ENCODE results near the gene MAPRE3. TPM values are rescaled to one million over a fixed set of nuclear protein-coding genes. Genes with fewer than 3 reads are reported as not detected.

The MAPRE3 gene
- total RNA-seq, 2 donors from 2014 or later = 5.0 to 5.8 TPM

GRCh38 chr2:27014771-27015433, 44.5 kb downstream of the MAPRE3 start:
- no peak overlapping the region for H3K4me3 Mint-ChIP-seq
- H3K4me1 Mint-ChIP-seq = peaks cover 7% of the 10 kb centered on the region
- H3K27me3 Mint-ChIP-seq = peaks cover 6% of the 10 kb centered on the region
- DNase-seq (no peak), ATAC-seq (no peak)
- H3K27ac Mint-ChIP-seq = no peak overlapping the region
- H3K9me3 ChIP-seq (ENCODE audit: control insufficient read depth, low read length, poor library complexity, severe bottlenecking) = peaks cover 2% of the 10 kb centered on the region
- H3K36me3 Mint-ChIP-seq (ENCODE audit: low read depth) = no peaks in the 10 kb centered on the region

- Mint-ChIP-seq H3K4me1 (peaks cover 2% of the 10 kb centered on the region), H3K27ac (no peak overlapping the region), H3K4me3 (no peak overlapping the region), H3K27me3 (peaks cover 6% of the 10 kb centered on the region), H3K36me3 (ENCODE audit: low read depth) (no peaks in the 10 kb centered on the region)
- H3K9me3 ChIP-seq (ENCODE audit: control insufficient read depth, low read length, poor library complexity, severe bottlenecking) = peaks cover 2% of the 10 kb centered on the region
- peak in 1 of 3 donors; percentile 14 for DNase-seq
- ATAC-seq = peak; percentile 46
Measured at GRCh38 chr2:27016801-27017325, 46.4 kb downstream of the MAPRE3 start.

- Mint-ChIP-seq H3K27me3 (no peaks in the 10 kb centered on the region), H3K4me1 (no peaks in the 10 kb centered on the region)
Measured at GRCh38 chr2:27018142-27018541, 47.7 kb downstream of the MAPRE3 start.

GRCh38 chr2:27019459-27019858, 49.0 kb downstream of the MAPRE3 start:
- DNase-seq = no peak
- no peak overlapping the region for H3K4me3 Mint-ChIP-seq
- no peak for ATAC-seq
- no peaks in the 10 kb centered on the region for H3K36me3 Mint-ChIP-seq (ENCODE audit: low read depth)
- H3K27ac Mint-ChIP-seq = peak overlapping the region; percentile 76
- H3K9me3 ChIP-seq (ENCODE audit: control insufficient read depth, low read length, poor library complexity, severe bottlenecking) = peaks cover 2% of the 10 kb centered on the region
- H3K4me1 Mint-ChIP-seq = no peaks in the 10 kb centered on the region
- H3K27me3 Mint-ChIP-seq = no peaks in the 10 kb centered on the region

More at GRCh38 chr2:27018142-27018541, 47.7 kb downstream of the MAPRE3 start:
- Mint-ChIP-seq H3K27ac (no peak overlapping the region), H3K4me3 (no peak overlapping the region), H3K36me3 (ENCODE audit: low read depth) (no peaks in the 10 kb centered on the region)
- H3K9me3 ChIP-seq (ENCODE audit: control insufficient read depth, low read length, poor library complexity, severe bottlenecking) = peaks cover 2% of the 10 kb centered on the region
- ATAC-seq = no peak
- no peak for DNase-seq

DNA sequence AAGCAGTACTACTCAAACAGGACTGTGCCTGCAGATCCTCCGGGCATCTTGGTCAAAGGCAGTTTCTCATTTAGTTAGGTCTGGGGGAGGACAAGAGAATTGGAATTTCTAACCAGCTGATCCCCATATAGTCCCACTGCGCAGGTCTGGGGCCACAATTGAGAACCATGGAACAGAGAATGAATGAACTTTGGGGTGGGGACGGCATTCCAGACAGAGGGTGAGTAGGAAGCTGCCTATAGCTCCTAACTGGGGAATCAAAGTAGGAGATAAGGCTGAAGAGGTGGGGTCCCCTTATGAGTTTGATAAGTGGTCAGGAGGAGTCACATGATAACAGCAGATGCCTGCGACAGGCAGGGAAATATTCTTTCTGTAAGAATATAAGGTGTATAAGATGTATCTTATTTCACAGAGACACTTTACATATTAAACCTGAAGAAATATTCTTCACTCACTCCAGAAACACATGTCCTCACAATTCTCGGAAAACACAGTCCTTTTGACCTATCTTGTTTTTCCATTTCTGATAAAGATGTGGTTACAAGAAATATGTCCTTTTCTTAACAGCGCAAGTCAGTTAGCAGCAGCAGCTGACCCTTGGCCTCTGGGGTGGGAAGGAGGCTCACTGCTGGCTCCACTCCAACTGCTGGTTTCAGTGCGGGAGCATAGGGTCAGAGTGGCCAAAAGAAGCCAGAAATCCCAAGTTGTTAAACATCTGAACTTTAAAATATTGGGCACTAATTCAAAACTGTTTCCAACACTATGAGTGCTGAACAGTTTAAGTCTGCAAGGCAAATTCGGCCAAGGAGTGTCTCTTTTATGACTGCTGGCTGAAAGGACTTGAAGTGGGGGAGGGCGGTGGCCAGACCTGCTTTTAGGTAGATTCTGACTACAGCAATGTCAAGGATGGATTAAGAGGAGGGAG, 49.8 kb downstream of the MAPRE3 start:
- no peaks in the 10 kb centered on the region for H3K36me3 Mint-ChIP-seq (ENCODE audit: low read depth)
- H3K27ac Mint-ChIP-seq = peak overlapping the region; percentile 76
- no peaks in the 10 kb centered on the region for H3K27me3 Mint-ChIP-seq
- DNase-seq = no peak
- H3K4me3 Mint-ChIP-seq = no peak overlapping the region
- no peak for ATAC-seq
- H3K4me1 Mint-ChIP-seq = no peaks in the 10 kb centered on the region
- peaks cover 2% of the 10 kb centered on the region for H3K9me3 ChIP-seq (ENCODE audit: control insufficient read depth, low read length, poor library complexity, severe bottlenecking)

GRCh38 chr2:27021253-27022049, 51.0 kb downstream of the MAPRE3 start:
- no peak for ATAC-seq
- Mint-ChIP-seq H3K36me3 (ENCODE audit: low read depth) (no peaks in the 10 kb centered on the region), H3K4me3 (no peak overlapping the region), H3K4me1 (peaks cover 1% of the 10 kb centered on the region), H3K27ac (peak overlapping the region; percentile 76), H3K27me3 (no peaks in the 10 kb centered on the region)
- peaks cover 2% of the 10 kb centered on the region for H3K9me3 ChIP-seq (ENCODE audit: control insufficient read depth, low read length, poor library complexity, severe bottlenecking)
- DNase-seq = no peak

GRCh38 chr2:27023740-27024139, 53.3 kb downstream of the MAPRE3 start:
- H3K9me3 ChIP-seq (ENCODE audit: control insufficient read depth, low read length, poor library complexity, severe bottlenecking) = no peaks in the 10 kb centered on the region
- no peak for ATAC-seq
- no peaks in the 10 kb centered on the region for H3K27me3 Mint-ChIP-seq
- DNase-seq = no peak
- H3K4me3 Mint-ChIP-seq = no peak overlapping the region
- no peaks in the 10 kb centered on the region for H3K36me3 Mint-ChIP-seq (ENCODE audit: low read depth)
- H3K4me1 Mint-ChIP-seq = peaks cover 8% of the 10 kb centered on the region
- H3K27ac Mint-ChIP-seq = no peak overlapping the region

DNA sequence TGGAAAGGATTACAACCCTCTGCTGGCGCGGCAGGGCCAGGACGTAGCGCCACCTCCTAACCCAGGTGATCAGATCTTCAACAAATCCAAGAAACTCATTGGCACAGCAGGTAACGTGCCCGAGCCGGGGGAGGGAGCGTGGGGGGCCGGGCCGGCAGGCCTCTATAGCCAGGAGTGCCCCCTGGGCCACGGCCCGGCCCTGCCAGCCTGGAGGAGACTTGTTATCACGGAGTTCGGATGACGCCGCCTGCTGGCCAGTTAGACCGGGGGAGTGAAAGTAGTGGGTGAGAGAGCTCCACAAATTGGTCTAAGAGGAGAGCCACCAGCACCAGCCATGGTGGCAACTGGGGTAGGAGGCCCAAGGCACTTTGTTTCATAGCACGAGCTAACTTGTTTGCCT, 53.8 kb downstream of the MAPRE3 start:
- peaks cover 9% of the 10 kb centered on the region for H3K4me1 Mint-ChIP-seq
- no peak for DNase-seq
- ATAC-seq = no peak
- no peak overlapping the region for H3K4me3 Mint-ChIP-seq
- no peaks in the 10 kb centered on the region for H3K36me3 Mint-ChIP-seq (ENCODE audit: low read depth)
- no peaks in the 10 kb centered on the region for H3K27me3 Mint-ChIP-seq
- H3K27ac Mint-ChIP-seq = no peak overlapping the region
- H3K9me3 ChIP-seq (ENCODE audit: control insufficient read depth, low read length, poor library complexity, severe bottlenecking) = no peaks in the 10 kb centered on the region

DNA sequence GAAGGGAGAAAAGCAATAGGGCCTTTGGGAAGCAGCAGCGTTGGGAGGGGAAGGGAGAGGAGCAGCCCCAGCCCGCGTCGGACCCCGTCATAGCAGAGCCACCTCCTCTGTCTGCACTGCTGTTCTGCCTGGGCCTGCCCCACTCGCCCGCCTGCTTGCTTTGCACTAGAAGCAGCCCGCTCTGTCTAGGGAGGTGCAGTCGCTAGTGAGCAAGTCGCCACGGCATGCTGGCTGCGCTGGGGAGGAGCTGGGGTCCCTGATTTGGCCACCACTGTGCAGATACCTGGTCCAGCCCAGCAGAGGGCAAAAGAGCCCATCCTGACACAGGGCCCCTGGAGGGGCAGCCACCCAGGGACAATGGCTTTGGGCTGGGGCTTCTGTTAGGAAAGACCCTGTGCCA, 54.4 kb downstream of the MAPRE3 start:
- DNase-seq = no peak
- no peaks in the 10 kb centered on the region for H3K9me3 ChIP-seq (ENCODE audit: control insufficient read depth, low read length, poor library complexity, severe bottlenecking)
- no peaks in the 10 kb centered on the region for H3K27me3 Mint-ChIP-seq
- H3K36me3 Mint-ChIP-seq (ENCODE audit: low read depth) = no peaks in the 10 kb centered on the region
- peaks cover 12% of the 10 kb centered on the region for H3K4me1 Mint-ChIP-seq
- no peak overlapping the region for H3K4me3 Mint-ChIP-seq
- no peak overlapping the region for H3K27ac Mint-ChIP-seq
- ATAC-seq = no peak

GRCh38 chr2:27025281-27025800, 54.9 kb downstream of the MAPRE3 start:
- Mint-ChIP-seq H3K4me3 (no peak overlapping the region), H3K4me1 (peaks cover 14% of the 10 kb centered on the region), H3K27me3 (no peaks in the 10 kb centered on the region), H3K27ac (no peak overlapping the region), H3K36me3 (ENCODE audit: low read depth) (no peaks in the 10 kb centered on the region)
- ATAC-seq = no peak
- no peak for DNase-seq
- no peaks in the 10 kb centered on the region for H3K9me3 ChIP-seq (ENCODE audit: control insufficient read depth, low read length, poor library complexity, severe bottlenecking)

DNA sequence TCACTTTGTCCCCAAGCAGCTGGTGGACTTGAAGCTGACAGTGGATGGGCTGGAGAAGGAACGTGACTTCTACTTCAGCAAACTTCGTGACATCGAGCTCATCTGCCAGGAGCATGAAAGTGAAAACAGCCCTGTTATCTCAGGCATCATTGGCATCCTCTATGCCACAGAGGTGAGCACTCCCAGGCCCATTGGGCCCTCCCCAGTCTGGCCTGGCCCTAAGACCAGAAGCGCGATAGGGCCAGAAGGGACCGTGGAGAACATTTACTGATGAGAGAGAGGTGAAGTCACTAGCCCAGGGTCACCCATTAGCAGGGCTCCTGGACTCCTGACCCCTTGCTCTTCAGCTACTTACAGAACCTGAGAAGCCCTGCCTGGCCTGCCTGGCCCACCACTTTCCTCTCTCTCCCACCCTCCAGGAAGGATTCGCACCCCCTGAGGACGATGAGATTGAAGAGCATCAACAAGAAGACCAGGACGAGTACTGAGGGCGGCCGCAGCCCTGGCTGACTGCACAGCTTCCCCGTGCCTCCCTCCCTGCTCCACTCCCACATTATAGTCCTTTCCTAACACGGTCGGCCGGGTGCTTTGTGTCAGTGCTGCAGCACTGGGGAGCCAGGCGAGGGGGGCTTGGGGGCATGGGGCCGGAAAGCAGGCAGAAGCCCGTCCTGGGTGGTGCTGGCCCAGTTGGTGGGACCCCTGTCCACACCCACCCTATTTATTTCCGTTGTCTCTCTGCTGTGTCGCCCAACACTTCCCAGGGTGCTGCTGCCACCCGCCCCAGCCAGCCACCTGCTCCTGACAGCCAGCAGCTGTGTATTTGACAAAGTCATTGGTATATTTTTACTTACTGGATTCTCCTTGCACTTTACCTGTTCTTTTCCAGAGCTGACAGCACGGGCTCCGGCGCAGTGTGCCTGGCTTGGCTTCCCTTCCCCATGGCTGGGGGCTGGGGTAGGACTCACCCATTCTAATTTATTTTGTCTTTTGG, 55.7 kb downstream of the MAPRE3 start:
- DNase-seq (no peak), ATAC-seq (no peak)
- H3K27me3 Mint-ChIP-seq = no peaks in the 10 kb centered on the region
- no peak overlapping the region for H3K4me3 Mint-ChIP-seq
- H3K36me3 Mint-ChIP-seq (ENCODE audit: low read depth) = no peaks in the 10 kb centered on the region
- no peak overlapping the region for H3K27ac Mint-ChIP-seq
- peaks cover 17% of the 10 kb centered on the region for H3K4me1 Mint-ChIP-seq
- no peaks in the 10 kb centered on the region for H3K9me3 ChIP-seq (ENCODE audit: control insufficient read depth, low read length, poor library complexity, severe bottlenecking)

DNA sequence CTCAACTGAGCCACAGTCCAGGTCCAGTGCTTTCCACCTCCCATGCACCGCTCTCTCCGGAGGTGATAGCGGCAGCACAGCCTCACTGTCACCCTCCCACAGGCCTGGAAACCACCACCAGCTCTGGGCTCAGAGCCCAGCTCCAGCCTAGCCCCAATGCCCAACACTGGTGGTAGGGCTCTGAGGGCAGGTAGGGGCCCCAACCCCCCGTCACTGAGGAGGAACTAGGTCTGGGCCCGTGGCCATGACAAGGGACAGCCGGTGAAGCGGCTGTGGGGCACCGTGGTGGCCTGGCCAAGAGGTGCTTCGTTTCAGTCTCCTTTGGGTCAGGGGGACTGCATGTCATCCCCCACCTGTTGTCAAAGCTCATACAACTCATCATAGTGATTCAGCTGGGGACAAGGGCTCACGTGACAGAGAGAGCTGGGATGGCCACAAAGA, 56.8 kb downstream of the MAPRE3 start:
- no peaks in the 10 kb centered on the region for H3K27me3 Mint-ChIP-seq
- no peak for DNase-seq
- no peaks in the 10 kb centered on the region for H3K36me3 Mint-ChIP-seq (ENCODE audit: low read depth)
- H3K27ac Mint-ChIP-seq = no peak overlapping the region
- H3K4me1 Mint-ChIP-seq = peaks cover 21% of the 10 kb centered on the region
- ATAC-seq = no peak
- no peak overlapping the region for H3K4me3 Mint-ChIP-seq
- no peaks in the 10 kb centered on the region for H3K9me3 ChIP-seq (ENCODE audit: control insufficient read depth, low read length, poor library complexity, severe bottlenecking)

Measured in T-helper 17 cell (primary cell).